GM08714 (cell line): ENCODE data around the gene TOPORS.

Experiments used
- H3K4me3 ChIP-seq: fragments of 200-500 bp; sonication (Bioruptor generic); 2 replicates; pipeline ENCODE4 v1.5.1; 2014; ENCODE audit warnings: mild to moderate bottlenecking, low read length, inconsistent platforms
- ZNF274 ChIP-seq: IDR thresholded peaks from 2 replicates; pipeline ENCODE4 v1.6.1; 2012; ENCODE audit warnings: mild to moderate bottlenecking, low read depth, low read length

The TOPORS gene

DNA sequence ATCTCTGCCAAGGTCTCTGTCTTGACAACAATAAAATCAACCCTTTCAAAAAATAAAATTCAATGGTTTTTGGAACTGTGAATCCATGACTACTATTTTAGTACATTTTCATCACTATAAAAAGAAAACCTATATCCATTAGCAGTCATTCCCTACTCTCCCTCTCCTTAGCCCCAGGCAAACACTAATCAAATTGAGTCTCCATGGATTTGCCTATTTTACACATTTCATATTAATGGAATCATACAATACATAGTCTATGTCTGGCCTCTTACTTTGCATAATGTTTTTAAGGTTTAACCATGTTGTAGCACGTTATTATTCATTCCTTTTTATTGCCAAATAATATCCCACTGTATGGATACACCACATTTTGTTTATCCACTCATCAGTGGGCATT is 50.5 kb downstream of the TOPORS start:
- H3K4me3 ChIP-seq, result no peak overlapping the region
- no peak for TF ChIP-seq ZNF274

DNA sequence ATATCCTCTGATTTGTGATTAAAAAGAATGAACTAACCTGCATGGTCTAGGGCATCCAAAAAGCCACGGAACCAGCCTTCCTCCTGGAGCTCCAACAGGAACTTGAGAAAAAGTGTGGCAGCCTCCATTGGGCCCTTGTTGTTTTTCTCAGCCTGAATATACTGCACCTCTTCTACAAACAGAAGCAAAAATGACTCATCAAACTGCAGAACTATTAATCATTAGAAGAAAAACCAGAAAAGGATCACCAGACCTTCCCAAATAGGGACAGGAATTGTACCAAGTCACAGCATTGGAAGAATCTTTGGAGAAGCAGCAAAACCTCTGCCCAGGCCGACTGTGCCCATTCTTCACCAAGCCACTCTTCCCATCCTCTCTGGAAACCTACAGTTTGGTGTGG is 51.6 kb downstream of the TOPORS start:
- no peak overlapping the region for H3K4me3 ChIP-seq
- no peak for TF ChIP-seq ZNF274

- TF ChIP-seq ZNF274, result no peak
- no peak overlapping the region for H3K4me3 ChIP-seq
Measured at GRCh38 chr9:32497921-32498320, 54.5 kb downstream of the TOPORS start.

DNA sequence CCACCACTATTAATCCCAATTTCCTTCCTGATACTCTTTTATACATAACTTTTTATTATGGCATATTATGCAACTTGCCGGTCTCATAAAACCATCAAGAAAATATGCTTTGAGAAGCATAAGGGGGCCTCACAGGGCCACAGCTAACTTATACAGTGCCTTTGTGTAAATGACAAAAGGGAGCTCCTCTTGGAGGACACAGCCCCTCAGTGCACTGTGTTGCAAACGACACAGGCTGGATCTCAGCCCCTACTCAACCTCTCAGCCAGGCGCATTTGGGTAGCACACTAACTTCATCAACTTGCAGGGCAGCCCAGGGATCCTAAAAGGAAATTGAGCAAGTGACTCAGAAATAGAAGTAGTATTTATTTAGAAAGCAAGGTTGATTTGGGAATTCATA is 61.8 kb downstream of the TOPORS start:
- no peak overlapping the region for H3K4me3 ChIP-seq
- no peak for TF ChIP-seq ZNF274
